NCI-H748 treated with DMSO at 0.1 percent for 48 hours (cell line): ENCODE measurements around the gene FAM13A.
"Not testable (repeated sequence)": the region's sequence is repeated elsewhere in the genome, so short reads cannot be mapped to it uniquely, and the experiment has no call there.

Experiments
- DNase-seq: peaks from one replicate; lab custom pipeline; 2025; lab: John Stamatoyannopoulos, UW

Gene FAM13A

GRCh38 chr4:88999392-88999930 lies 57.5 kb downstream of the FAM13A start:
- DNase-seq = no peak

- DNase-seq = no peak
Observed at GRCh38 chr4:88998891-88999290, 58.1 kb downstream of the FAM13A start.

GRCh38 chr4:88998001-88998400 lies 59.0 kb downstream of the FAM13A start:
- DNase-seq = no peak

- DNase-seq = no peak
Observed at GRCh38 chr4:88995874-88996273, 61.1 kb downstream of the FAM13A start.

- DNase-seq = not testable (repeated sequence)
Observed at GRCh38 chr4:88995257-88995656, 61.7 kb downstream of the FAM13A start.

GRCh38 chr4:88993246-88993645 lies 63.7 kb downstream of the FAM13A start:
- DNase-seq = no peak

- no peak for DNase-seq
Observed at GRCh38 chr4:88991746-88992145, 65.2 kb downstream of the FAM13A start.

- no peak for DNase-seq
Observed at GRCh38 chr4:88989990-88990389, 67.0 kb downstream of the FAM13A start.

GRCh38 chr4:88985088-88985773 lies 71.8 kb downstream of the FAM13A start:
- no peak for DNase-seq

- DNase-seq = no peak
Observed at GRCh38 chr4:88982757-88983156, 74.2 kb downstream of the FAM13A start.

GRCh38 chr4:88981993-88982392 lies 75.0 kb downstream of the FAM13A start:
- DNase-seq = no peak

- no peak for DNase-seq
Observed at GRCh38 chr4:88981556-88981955, 75.4 kb downstream of the FAM13A start.

- no peak for DNase-seq
Observed at GRCh38 chr4:88979276-88979675, 77.7 kb downstream of the FAM13A start.

GRCh38 chr4:88976775-88977035 lies 80.3 kb downstream of the FAM13A start:
- DNase-seq = no peak

- DNase-seq = no peak
Observed at GRCh38 chr4:88975958-88976774, 80.8 kb downstream of the FAM13A start.

GRCh38 chr4:88971536-88971935 lies 85.4 kb downstream of the FAM13A start:
- no peak for DNase-seq

GRCh38 chr4:88969746-88970145 lies 87.2 kb downstream of the FAM13A start:
- DNase-seq = no peak

GRCh38 chr4:88969271-88969670 lies 87.7 kb downstream of the FAM13A start:
- no peak for DNase-seq

- peak; percentile 49 for DNase-seq
Observed at GRCh38 chr4:88967883-88968331, 89.1 kb downstream of the FAM13A start.

- no peak for DNase-seq
Observed at GRCh38 chr4:88965053-88965452, 91.9 kb downstream of the FAM13A start.

GRCh38 chr4:88964450-88964849 lies 92.5 kb downstream of the FAM13A start:
- no peak for DNase-seq

- DNase-seq = peak; percentile 79
Observed at GRCh38 chr4:88963817-88964216, 93.2 kb downstream of the FAM13A start.

GRCh38 chr4:88962396-88962795 lies 94.6 kb downstream of the FAM13A start:
- DNase-seq = no peak
